HepG2 (cell line): Measurements from ENCODE around the gene HNRNPL. TPM values are rescaled to one million over a fixed set of nuclear protein-coding genes. Genes with fewer than 3 reads are reported as not detected.

Source experiments
- ATAD3A ChIP-seq: sonication (generic); formaldehyde crosslinking; IDR thresholded peaks from 2 replicates; pipeline ENCODE4 v1.4.0; 2020; ENCODE audit warnings: missing genetic modification reagents
- HBP1 ChIP-seq: IDR thresholded peaks from 2 replicates; pipeline ENCODE4 v1.6.1; 2016; ENCODE audit warnings: low read depth, control low read depth
- IKZF4 ChIP-seq: sonication (generic); formaldehyde crosslinking; IDR thresholded peaks from 2 replicates; pipeline ENCODE4 v1.5.1; 2020; ENCODE audit warnings: borderline replicate concordance, mild to moderate bottlenecking, low read depth, missing genetic modification reagents; ENCODE audit errors: not compliant biosample characterization
- KDM3A ChIP-seq: IDR thresholded peaks from 2 replicates; pipeline ENCODE4 v1.6.1; 2018; ENCODE audit warnings: low read depth, missing compliant biosample characterization
- KDM5B ChIP-seq: sonication (generic); formaldehyde crosslinking; IDR thresholded peaks from 2 replicates; pipeline ENCODE4 v1.4.0; 2020; ENCODE audit warnings: missing genetic modification reagents, mild to moderate bottlenecking, borderline replicate concordance
- MAX ChIP-seq: IDR thresholded peaks from 2 replicates; pipeline ENCODE4 v1.6.1; 2012; ENCODE audit warnings: inconsistent platforms
- PITX1 ChIP-seq: sonication (generic); formaldehyde crosslinking; IDR thresholded peaks from 2 replicates; pipeline ENCODE4 v1.5.1; 2020; ENCODE audit warnings: mild to moderate bottlenecking, missing genetic modification reagents
- RBFOX2 ChIP-seq: fragments of 200-400 bp; formaldehyde crosslinking; IDR thresholded peaks from 2 replicates; pipeline ENCODE4 v1.6.1; 2017; ENCODE audit warnings: low read depth, mild to moderate bottlenecking, low read length
- SNAPC5 ChIP-seq: sonication (generic); formaldehyde crosslinking; IDR thresholded peaks from 2 replicates; pipeline ENCODE4 v1.8.1; 2023; ENCODE audit warnings: mild to moderate bottlenecking, missing genetic modification reagents, borderline replicate concordance
- THAP7 ChIP-seq: sonication (generic); formaldehyde crosslinking; IDR thresholded peaks from 2 replicates; pipeline ENCODE4 v1.8.1; 2023; ENCODE audit warnings: mild to moderate bottlenecking, missing genetic modification reagents
- THYN1 ChIP-seq: sonication (generic); formaldehyde crosslinking; IDR thresholded peaks from 2 replicates; pipeline ENCODE4 v1.8.1; 2023; ENCODE audit warnings: low read depth, mild to moderate bottlenecking, moderate library complexity, missing genetic modification reagents, borderline replicate concordance
- ZBTB4 ChIP-seq: sonication (generic); formaldehyde crosslinking; IDR thresholded peaks from 2 replicates; pipeline ENCODE4 v1.4.0; 2020; ENCODE audit warnings: missing genetic modification reagents, mild to moderate bottlenecking, borderline replicate concordance
- ZBTB8A ChIP-seq: sonication (generic); formaldehyde crosslinking; IDR thresholded peaks from 2 replicates; pipeline ENCODE4 v1.4.0; 2020; ENCODE audit warnings: mild to moderate bottlenecking, low read depth, missing genetic modification reagents, borderline replicate concordance
- ZEB1 ChIP-seq: IDR thresholded peaks from 2 replicates; pipeline ENCODE4 v1.6.1; 2012; ENCODE audit warnings: mild to moderate bottlenecking, low read depth, inconsistent platforms; ENCODE audit not compliant: insufficient replicate concordance
- ZNF276 ChIP-seq: sonication (generic); formaldehyde crosslinking; IDR thresholded peaks from 2 replicates; pipeline ENCODE4 v1.4.0; 2020; ENCODE audit warnings: mild to moderate bottlenecking, low read depth, missing genetic modification reagents
- ZNF512 ChIP-seq: sonication (generic); formaldehyde crosslinking; IDR thresholded peaks from 2 replicates; pipeline ENCODE4 v1.4.0; 2020; ENCODE audit warnings: mild to moderate bottlenecking, missing genetic modification reagents
- ZNF549 ChIP-seq: sonication (generic); formaldehyde crosslinking; IDR thresholded peaks from 2 replicates; pipeline ENCODE4 v1.5.0; 2020; ENCODE audit warnings: missing genetic modification reagents
- ZNF749 ChIP-seq: sonication (generic); formaldehyde crosslinking; IDR thresholded peaks from 2 replicates; pipeline ENCODE4 v1.8.0; 2022; ENCODE audit warnings: mild to moderate bottlenecking, missing genetic modification reagents, moderate library complexity, borderline replicate concordance
- ZNF772 ChIP-seq: sonication (generic); formaldehyde crosslinking; IDR thresholded peaks from 2 replicates; pipeline ENCODE4 v1.5.0; 2020; ENCODE audit warnings: mild to moderate bottlenecking, missing genetic modification reagents
- polyA plus RNA-seq, 8 experiments: library from polyadenylated mRNA; depleted of rRNA in 3 of 8; stranded (reverse) in 7 of 8; unstranded in 1 of 8; fragments of >200 nt; fragmentation: Illumina TruSeq in 4 of 8; extraction: Trizol in 4 of 8; gene quantifications; 2 replicates each; pipeline versions ENCODE4 v1.2.1 to v1.2.3, GENCODE V29; 2011 to 2016; ENCODE audit warnings: low read depth in 4 of 8, missing spikeins in 1 of 8, mixed read lengths in 1 of 8; ENCODE audit not compliant: insufficient read depth in 1 of 8
- total RNA-seq, 5 experiments: library from RNA; depleted of rRNA; stranded (reverse); fragments of >200 nt; fragmentation: Illumina TruSeq; extraction: Trizol; gene quantifications; 2 replicates each; pipeline ENCODE4 v1.2.3, GENCODE V29; 2016; ENCODE audit warnings: low read depth in 1 of 5

HNRNPL gene
- total and polyA plus RNA-seq, 2 of the 13 experiments (the other 11 are each of a cell fraction or from before 2014, with no cell fraction given): 156 to 278 TPM

GRCh38 chr19:38849147-38849859 is 483 bp downstream of the HNRNPL start (continued):
- no peak for TF ChIP-seq ZNF512 (CRISPR knock-in tag)
- TF ChIP-seq ZNF549 (CRISPR knock-in tag): no peak
- peak; percentile 37; the same call in 1 of the 2 replicates for TF ChIP-seq KDM5B (CRISPR knock-in tag)
- no peak; the same call in 1 of the 2 replicates for TF ChIP-seq RBFOX2
- no peak for TF ChIP-seq ZNF276
- TF ChIP-seq THAP7 (CRISPR knock-in tag): no peak
- no peak for TF ChIP-seq ATAD3A (CRISPR knock-in tag)
- no peak for TF ChIP-seq ZEB1
- no peak; the same call in 1 of the 2 replicates for TF ChIP-seq SNAPC5 (CRISPR knock-in tag)
- no peak for TF ChIP-seq PITX1
- TF ChIP-seq ZNF772 (CRISPR knock-in tag): no peak
- TF ChIP-seq ZBTB8A (CRISPR knock-in tag): 0 out of 2 replicates have a peak, but pooled peaks have one; percentile 32
- no peak for TF ChIP-seq ZBTB4
- TF ChIP-seq KDM3A (CRISPR knock-in tag): no peak
- no peak for TF ChIP-seq IKZF4 (CRISPR knock-in tag)
- TF ChIP-seq MAX: peak; percentile 91
- TF ChIP-seq THYN1 (CRISPR knock-in tag): no peak
- no peak for TF ChIP-seq HBP1 (CRISPR knock-in tag)
- peak; percentile 76; the same call in 1 of the 2 replicates for TF ChIP-seq ZNF749 (CRISPR knock-in tag)
